GM18867 (cell line): ENCODE results near the gene PNMA6E.

ENCODE experiments used
- ATAC-seq: cut with Tn5 transposase; IDR thresholded peaks from one replicate; pipeline ENCODE4 v1.9.1; 2021; ENCODE audit warnings: mild to moderate bottlenecking, moderate library complexity; ENCODE audit not compliant: unreplicated experiment

PNMA6E gene

DNA sequence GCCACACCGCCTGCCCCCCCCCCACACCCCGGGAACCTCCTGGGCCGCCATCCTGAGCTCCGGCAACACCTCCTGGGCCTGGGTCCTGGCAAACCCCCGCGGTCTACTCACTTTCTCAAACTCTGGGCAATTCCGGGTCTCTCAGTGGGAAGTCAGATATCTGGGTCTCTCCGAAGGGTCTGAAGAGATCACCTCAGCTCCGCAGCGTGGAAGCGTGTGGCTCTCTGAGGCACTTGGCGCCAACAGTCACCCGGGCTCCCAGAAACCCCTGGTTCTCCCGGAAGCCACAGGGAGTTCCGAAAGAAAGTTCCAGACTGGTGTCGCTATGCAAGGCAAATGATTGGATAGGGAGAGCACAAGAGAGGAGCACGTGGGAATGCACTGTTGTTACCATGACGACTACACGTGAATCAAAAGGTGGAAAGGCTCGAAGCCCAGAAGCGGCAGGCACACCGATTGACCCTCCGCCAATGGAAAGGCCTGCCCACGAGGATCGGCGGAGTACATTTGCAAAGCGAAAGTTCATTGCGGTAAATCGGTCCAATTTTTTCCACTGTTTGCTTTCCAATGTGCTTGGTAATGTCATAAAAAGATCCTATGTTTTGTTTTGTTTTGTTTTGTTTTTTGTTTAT is at the start of gene PNMA6E:
TSS of gene PNMA6E (minus strand) at position 218 of the 632 bp plus-strand sequence. CDS start 2,501 bp downstream, outside the sequence.
- no peak for ATAC-seq

- ATAC-seq = no peak
These were observed 49.8 kb upstream of the PNMA6E start for GRCh38 chrX:153450949-153451277.

- no peak for ATAC-seq
These were observed 49.2 kb upstream of the PNMA6E start for GRCh38 chrX:153450114-153450948.

- ATAC-seq = no peak
These were observed 48.4 kb upstream of the PNMA6E start for GRCh38 chrX:153449368-153450113.

DNA sequence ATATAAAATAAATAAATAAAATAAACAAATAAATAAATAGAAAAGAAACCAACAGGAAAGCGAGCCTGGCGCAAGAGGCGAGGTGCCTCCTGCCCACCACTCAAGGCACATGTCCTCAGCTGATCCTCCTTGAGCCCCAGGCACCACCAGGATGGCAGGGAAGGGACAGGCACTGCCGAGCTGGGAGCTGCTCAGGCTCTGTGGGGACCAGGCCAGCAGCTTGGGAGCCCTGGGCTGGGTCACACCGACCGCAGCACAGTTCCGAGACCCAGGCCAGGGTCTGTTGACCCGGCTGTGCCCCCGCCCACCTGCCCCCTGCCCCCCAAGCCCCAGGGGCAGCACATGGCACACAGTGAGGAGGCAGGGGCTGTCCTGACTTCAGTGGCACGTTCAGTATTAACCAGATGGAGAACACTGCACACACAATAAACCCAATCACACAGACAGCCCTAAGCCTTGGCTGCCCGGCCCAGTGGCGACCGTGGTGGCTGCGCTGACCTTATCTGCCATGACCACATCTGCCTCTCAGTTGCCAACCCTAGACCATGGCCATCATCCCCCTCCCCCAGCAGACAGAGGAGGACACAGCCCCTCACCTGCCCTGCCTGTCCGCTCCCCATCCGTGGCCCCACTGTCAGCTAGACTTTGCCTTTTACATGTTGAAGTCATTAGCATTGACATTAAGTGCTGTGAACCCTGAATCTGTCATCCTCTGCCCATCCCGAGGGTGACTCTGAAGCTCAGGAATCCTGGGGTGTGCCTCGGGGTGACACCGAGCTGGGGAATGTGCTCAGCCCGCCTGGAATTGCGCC is 47.6 kb upstream of the PNMA6E start:
- no peak for ATAC-seq

DNA sequence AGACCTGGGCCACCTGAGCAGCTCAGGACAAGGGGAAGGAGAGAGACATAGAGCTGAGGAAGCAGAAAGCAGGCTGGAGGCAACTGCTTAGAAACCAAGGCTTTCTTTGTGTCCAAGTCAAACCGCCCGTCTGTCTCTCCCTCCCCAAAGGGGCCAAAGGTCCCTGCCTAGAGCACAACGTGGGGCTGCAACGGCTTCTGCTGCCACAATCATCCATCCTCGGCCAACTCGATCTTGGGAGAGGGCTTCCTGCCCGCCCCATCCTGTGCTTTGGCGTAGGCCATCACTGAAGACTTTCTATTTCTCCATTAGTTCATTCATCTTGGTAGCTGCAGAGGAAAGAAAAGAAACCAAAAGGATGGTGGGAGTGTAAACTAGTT is 46.4 kb upstream of the PNMA6E start:
- no peak for ATAC-seq

GRCh38 chrX:153446950-153447580 is 45.9 kb upstream of the PNMA6E start:
- ATAC-seq = no peak

GRCh38 chrX:153446636-153446936 is 45.4 kb upstream of the PNMA6E start:
- no peak for ATAC-seq

DNA sequence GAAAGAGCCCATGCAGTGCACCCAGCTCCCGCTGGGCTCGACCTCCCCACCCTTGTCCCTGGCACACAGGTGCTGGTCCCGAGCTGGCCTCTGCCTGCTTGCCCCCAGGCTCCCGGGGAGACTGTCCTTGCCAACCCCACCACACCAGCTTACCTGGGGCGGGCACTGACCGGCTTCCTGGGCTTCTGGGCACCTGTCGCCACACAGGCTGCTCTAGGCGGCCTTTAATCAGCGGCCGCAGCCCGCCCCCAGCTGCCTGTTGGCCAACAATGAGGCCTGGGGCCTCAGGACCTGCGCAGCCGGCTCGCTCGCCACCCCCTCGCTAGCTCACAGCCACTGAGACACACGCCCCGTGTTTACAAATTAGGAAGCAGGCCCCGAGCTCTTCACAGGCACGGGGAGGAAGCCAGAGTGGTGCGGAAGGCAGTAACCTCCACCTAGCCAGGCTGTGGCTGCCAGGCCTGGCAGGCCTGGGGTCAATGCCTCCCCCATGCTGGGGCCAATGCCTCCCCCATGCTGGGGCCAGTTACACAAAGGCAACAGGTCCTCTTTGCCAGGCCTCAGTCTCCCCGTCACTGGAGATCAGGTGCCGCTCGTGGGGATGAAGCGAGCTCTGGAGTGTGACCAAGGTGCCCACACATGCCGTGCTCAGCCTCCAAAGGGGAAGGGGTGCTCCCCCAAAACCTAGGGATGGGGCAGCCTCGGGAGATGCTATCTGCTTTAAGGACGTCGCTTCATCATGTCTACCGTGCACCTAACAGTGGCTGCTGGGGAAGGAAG is 44.9 kb upstream of the PNMA6E start, which contains the start of gene TREX2:
TSS of gene TREX2 (minus strand) at position 201 of the 780 bp plus-strand sequence. CDS start 626 bp downstream, outside the sequence.
- no peak for ATAC-seq

DNA sequence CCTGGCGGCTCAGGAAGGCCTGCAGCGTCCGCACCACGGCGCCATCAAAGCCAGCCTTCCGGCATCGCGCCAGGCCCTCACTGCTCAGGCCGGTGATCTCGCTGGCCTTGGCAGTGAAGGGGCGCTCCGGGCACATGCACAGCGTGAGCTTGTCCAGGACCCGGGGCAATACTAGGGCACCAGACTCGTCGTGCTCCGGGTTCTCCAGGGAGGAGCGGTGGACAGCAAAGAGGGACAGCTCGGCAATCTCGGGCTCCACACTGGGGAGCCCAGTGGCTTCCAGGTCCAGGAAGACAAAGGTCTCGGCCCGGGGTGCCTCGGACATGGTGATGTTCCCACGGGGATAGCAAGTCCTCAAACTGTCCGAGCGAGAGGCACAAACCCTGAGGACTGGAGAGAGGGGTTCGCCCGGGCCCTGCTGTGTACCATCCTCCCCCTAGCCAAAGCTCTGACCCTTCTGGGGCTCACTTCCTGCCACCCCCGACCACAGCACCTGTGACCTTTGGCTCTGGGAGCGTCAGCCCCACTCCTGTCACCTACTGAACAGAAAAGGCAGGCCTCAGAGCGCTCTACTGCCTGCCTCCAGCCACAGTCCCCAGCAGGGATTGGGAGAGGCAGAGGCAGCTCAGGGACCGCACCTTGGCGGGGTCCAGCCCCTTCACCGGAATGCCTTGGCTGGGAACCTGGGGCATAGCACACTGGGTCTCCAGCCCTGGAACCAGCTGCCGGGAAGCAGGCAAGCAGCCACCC is 44.1 kb upstream of the PNMA6E start:
- ATAC-seq = no peak

DNA sequence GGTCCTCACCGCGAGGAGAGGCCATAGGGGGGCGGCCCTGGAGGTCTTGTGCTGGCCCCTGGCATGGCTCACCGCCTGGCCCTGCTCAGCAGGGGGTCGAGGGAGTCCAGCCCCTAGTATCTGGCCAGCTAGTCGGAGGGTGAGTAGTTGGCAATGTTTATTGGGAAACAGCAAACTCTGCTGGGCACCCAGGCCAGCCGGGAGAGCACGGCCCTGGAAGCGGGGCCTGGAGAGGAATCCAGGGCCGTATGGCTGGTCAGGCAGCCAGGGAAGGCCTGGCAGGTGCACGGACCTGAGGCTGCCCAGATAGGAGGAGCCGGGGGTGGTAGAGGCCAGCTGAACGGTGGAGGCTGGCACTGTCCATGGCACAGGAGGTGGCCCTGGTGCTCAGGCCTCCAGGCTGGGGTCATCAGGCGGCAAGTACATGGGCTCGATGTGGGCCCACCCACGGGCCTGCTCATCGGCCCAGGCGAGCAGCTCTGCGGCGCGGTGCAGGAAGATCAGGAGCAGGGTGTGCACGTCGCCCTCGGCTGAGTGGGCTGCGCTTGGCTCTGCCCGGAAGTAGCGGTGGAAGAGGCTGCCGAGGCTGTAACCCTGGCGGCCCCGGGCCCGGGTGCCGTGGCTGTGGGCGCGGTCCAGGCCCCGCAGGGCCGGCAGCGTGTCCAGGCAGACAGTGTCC is 43.3 kb upstream of the PNMA6E start:
- ATAC-seq = no peak

DNA sequence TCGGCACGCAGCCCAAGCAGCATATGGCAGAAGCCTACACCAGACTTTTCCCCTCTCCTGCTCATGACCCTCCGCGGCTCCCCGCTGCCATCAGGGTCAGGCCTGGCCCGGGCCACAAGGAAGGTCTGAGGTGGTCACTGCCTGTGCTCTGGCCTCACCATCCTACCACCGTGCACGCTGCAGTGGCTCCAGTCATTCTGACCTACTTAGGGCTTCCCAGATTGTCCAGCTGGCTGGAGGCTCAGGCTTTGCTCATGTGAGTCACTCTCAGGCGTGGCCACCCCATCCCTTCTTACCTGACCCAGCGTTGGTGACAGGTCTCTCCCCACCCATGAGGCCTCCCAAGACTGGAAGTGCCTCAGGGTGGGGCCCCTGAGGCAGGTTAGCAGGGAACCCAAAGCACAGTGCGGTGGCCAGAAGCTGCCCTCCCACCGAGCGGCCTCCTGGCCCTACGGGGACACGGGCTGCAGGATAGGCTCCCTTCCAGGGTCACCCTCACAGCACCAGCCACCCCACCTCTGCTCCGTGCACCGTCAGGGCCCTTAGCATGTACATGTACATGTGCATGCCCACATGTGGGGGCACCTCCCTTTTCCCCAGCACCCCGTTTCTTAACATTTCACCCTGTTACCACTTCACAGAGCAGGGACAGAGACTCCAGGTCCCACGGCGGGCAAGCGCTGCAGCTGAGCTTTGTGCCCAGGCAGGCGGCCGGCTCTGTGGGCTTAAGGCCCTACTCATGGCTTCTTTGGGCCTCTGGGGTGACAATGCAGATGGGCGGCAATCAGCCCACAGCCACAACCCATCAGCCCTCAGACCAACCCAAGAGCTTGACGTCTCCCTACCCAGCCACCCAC is 42.6 kb upstream of the PNMA6E start:
- no peak for ATAC-seq

- no peak for ATAC-seq
These were observed 41.3 kb upstream of the PNMA6E start for GRCh38 chrX:153442463-153442862.

- ATAC-seq = no peak
These were observed 40.8 kb upstream of the PNMA6E start for GRCh38 chrX:153441981-153442380.

GRCh38 chrX:153441296-153441695 is 40.1 kb upstream of the PNMA6E start:
- no peak for ATAC-seq

DNA sequence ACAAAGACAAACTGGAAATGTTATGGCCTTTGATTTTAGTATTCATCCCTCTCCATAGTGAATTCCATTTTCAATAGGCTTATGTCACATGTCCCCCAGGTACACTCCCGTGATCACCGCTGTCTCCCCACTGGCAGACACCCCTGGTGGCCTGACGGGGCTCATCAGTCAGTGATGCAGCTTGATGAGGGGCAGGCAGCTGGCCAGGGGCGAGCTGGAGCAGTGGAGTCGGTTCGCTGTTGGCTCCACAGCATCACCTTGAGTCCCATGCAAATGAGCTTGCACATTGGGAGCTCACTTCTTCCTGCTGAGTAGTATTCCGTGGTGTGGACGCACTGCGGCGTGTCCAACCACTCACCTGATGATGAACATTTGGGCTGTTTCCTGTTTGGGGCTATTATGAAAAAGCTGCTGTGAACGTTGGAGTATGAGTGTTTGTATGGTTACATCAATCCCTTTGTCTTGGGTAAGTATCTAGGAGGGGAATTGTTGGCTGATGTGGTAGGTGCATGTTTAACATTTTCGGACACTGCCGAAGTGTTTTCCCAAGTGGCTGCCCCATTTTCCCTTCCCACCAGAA is 39.5 kb upstream of the PNMA6E start:
- ATAC-seq = no peak

DNA sequence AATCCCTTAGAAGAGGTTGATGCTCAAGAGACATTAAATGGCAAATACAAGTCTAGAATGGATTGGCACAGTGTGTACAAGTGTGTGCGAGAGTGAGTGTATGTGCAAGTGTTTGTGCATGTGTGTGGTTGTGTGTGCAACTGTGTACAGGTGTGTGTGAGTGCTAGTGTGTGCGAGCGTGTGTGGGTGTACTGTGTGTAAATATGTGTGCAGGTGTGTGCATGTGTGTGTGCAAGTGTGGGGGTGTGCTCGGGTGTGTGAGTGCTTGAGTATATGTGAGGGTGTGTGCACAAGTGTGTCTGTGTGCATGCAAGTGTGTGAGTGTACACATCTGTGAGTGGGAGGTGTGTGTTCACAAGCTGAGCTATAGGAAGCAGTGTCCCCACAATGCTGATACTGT is 38.8 kb upstream of the PNMA6E start:
- no peak for ATAC-seq
